ENCODE measurements around the gene LARP1.

DNA sequence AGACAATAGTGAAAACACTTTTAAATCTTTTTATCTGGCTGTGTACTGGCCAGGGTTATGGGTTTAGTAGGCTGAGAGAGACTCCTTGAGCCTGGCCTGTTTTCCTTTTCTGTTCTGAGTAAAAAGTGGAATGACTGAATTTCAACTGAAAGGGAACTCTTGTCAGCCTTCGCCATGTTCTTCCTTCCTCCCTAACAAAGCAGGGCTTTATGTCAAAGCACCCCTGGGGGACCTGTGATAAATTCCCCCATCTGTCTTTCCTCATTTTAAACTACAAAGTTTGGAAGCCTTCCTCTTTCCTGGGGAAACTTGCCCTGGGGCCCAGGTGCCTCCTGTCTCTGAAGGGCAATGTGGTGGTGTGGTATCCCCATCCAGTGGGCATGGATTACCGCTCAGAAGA lies 29.7 kb downstream of the LARP1 start:
- no peak for TF ChIP-seq POLR2A (IDR thresholded peaks at IDR 0.05; ENCODE audit: low read depth, low read length)
- TF ChIP-seq SPI1 (IDR thresholded peaks at IDR 0.05; ENCODE audit: low read depth, low read length), result no peak
- TF ChIP-seq POLR2AphosphoS5 (IDR thresholded peaks at IDR 0.05; ENCODE audit: low read depth, low read length), result no peak
